HG02763 (cell line): ENCODE results near the gene TMEM132D.

Experiments
- ATAC-seq: cut with Tn5 transposase; IDR thresholded peaks from one replicate; pipeline ENCODE4 v1.9.1; 2021; ENCODE audit warnings: mild to moderate bottlenecking, moderate library complexity; ENCODE audit not compliant: unreplicated experiment

Gene TMEM132D

GRCh38 chr12:129119537-129119936 lies 784.3 kb downstream of the TMEM132D start:
- ATAC-seq, result no peak

- no peak for ATAC-seq
Measured at GRCh38 chr12:129115558-129115957, 788.3 kb downstream of the TMEM132D start.

- ATAC-seq, result no peak
Measured at GRCh38 chr12:129110575-129110974, 793.2 kb downstream of the TMEM132D start.

GRCh38 chr12:129109174-129110001 lies 794.4 kb downstream of the TMEM132D start:
- ATAC-seq, result no peak

GRCh38 chr12:129106772-129107171 lies 797.1 kb downstream of the TMEM132D start:
- no peak for ATAC-seq

- ATAC-seq, result no peak
Measured at GRCh38 chr12:129103231-129103630, 800.6 kb downstream of the TMEM132D start.

- no peak for ATAC-seq
Measured at GRCh38 chr12:129102233-129102632, 801.6 kb downstream of the TMEM132D start.

GRCh38 chr12:129101816-129102215 lies 802.0 kb downstream of the TMEM132D start:
- no peak for ATAC-seq

- no peak for ATAC-seq
Measured at GRCh38 chr12:129101404-129101803, 802.4 kb downstream of the TMEM132D start.

- ATAC-seq, result no peak
Measured at GRCh38 chr12:129097451-129097850, 806.4 kb downstream of the TMEM132D start.

GRCh38 chr12:129096968-129097367 lies 806.9 kb downstream of the TMEM132D start:
- ATAC-seq, result no peak

GRCh38 chr12:129096184-129096583 lies 807.6 kb downstream of the TMEM132D start:
- ATAC-seq, result no peak

- ATAC-seq, result no peak
Measured at GRCh38 chr12:129089576-129089975, 814.2 kb downstream of the TMEM132D start.

- no peak for ATAC-seq
Measured at GRCh38 chr12:129084875-129085826, 818.7 kb downstream of the TMEM132D start.

- no peak for ATAC-seq
Measured at GRCh38 chr12:129083121-129083840, 820.5 kb downstream of the TMEM132D start.

GRCh38 chr12:129082441-129082840 lies 821.4 kb downstream of the TMEM132D start:
- ATAC-seq, result no peak

- ATAC-seq, result no peak
Measured at GRCh38 chr12:129081755-129082250, 822.0 kb downstream of the TMEM132D start.

- no peak for ATAC-seq
Measured at GRCh38 chr12:129080821-129081220, 823.0 kb downstream of the TMEM132D start.

- ATAC-seq, result no peak
Measured at GRCh38 chr12:129080391-129080790, 823.4 kb downstream of the TMEM132D start.

- no peak for ATAC-seq
Measured at GRCh38 chr12:129079719-129080118, 824.1 kb downstream of the TMEM132D start.
